WTC11 (cell line): Measurements from ENCODE around the gene ANKEF1. TPM values are rescaled to one million over a fixed set of nuclear protein-coding genes. Genes with fewer than 3 reads are reported as not detected.
"Not testable (repeated sequence)": the region's sequence is repeated elsewhere in the genome, so short reads cannot be mapped to it uniquely, and the experiment has no call there.

Experiments
- ATAC-seq: fragments of 200-7000 bp; cut with Tn5 transposase; 2 replicates; pipeline ENCODE4 v1.10.0; 2021; ENCODE audit warnings: mild to moderate bottlenecking, moderate library complexity
- CTCF ChIA-PET: fragments of 300-600 bp; sonication (Branson Sonifier 250); formaldehyde crosslinking; loops from one replicate; lab custom pipeline; 2021; ENCODE audit warnings: antibody characterized with exemption; lab: Charles Lee
- POLR2A ChIA-PET: fragments of 350-600 bp; sonication (Branson Sonifier 250); formaldehyde crosslinking; loops from one replicate; lab custom pipeline; 2021; ENCODE audit warnings: antibody characterized with exemption; lab: Charles Lee
- DNase-seq: peaks from one replicate; pipeline ENCODE4 v3.0.0; 2021; ENCODE audit warnings: low spot score
- H3K27ac Mint-ChIP-seq: 2 replicates; pipeline ENCODE4 v1.8.0; 2021; ENCODE audit warnings: mixed read lengths
- H3K27me3 Mint-ChIP-seq: 2 replicates; pipeline ENCODE4 v1.8.0; 2021; ENCODE audit warnings: low read depth, mild to moderate bottlenecking, moderate library complexity, mixed read lengths
- H3K36me3 Mint-ChIP-seq: 2 replicates; pipeline ENCODE4 v1.8.0; 2021; ENCODE audit warnings: mixed read lengths
- H3K4me1 Mint-ChIP-seq: 2 replicates; pipeline ENCODE4 v1.8.0; 2022; ENCODE audit warnings: mixed read lengths
- H3K4me3 Mint-ChIP-seq: 2 replicates; pipeline ENCODE4 v1.8.0; 2021; ENCODE audit warnings: mild to moderate bottlenecking, moderate library complexity, mixed read lengths
- H3K9me3 Mint-ChIP-seq: 2 replicates; pipeline ENCODE4 v1.8.0; 2021; ENCODE audit warnings: mixed read lengths
- FOXJ3 ChIP-seq: sonication (generic); formaldehyde crosslinking; IDR thresholded peaks from 2 replicates; pipeline ENCODE4 v1.9.0; 2021; ENCODE audit warnings: missing genetic modification reagents, mild to moderate bottlenecking, borderline replicate concordance
- MXD4 ChIP-seq: fragments of 250-450 bp; sonication (Bioruptor Pico); IDR thresholded peaks from 2 replicates; pipeline ENCODE4 v1.8.0; 2021; ENCODE audit warnings: mild to moderate bottlenecking, moderate library complexity, borderline replicate concordance
- NR2C2 ChIP-seq: sonication (generic); formaldehyde crosslinking; IDR thresholded peaks from 2 replicates; pipeline ENCODE4 v1.8.0; 2022; ENCODE audit warnings: mild to moderate bottlenecking, missing genetic modification reagents
- RORB ChIP-seq: fragments of 250-450 bp; sonication (Bioruptor Pico); IDR thresholded peaks from 2 replicates; pipeline ENCODE4 v1.9.0; 2021; ENCODE audit warnings: mild to moderate bottlenecking
- TCF7 ChIP-seq: sonication (generic); formaldehyde crosslinking; IDR thresholded peaks from 2 replicates; pipeline ENCODE4 v1.8.0; 2022; ENCODE audit warnings: mild to moderate bottlenecking, low read depth, missing genetic modification reagents, moderate library complexity
- TEAD4 ChIP-seq: sonication (generic); formaldehyde crosslinking; IDR thresholded peaks from 2 replicates; pipeline ENCODE4 v1.8.0; 2022; ENCODE audit warnings: mild to moderate bottlenecking, missing genetic modification reagents
- total RNA-seq: library from RNA; stranded (reverse); gene quantifications from 3 replicates; pipeline ENCODE4 v1.2.3, GENCODE V29; 2021
- TF ChIP-seq, protein P1 (sequence below): fragments of 250-450 bp; sonication (Bioruptor Pico); IDR thresholded peaks from 2 replicates; pipeline ENCODE4 v1.9.0; 2021; ENCODE audit warnings: mild to moderate bottlenecking
- TF ChIP-seq, protein P2 (sequence below): sonication (generic); formaldehyde crosslinking; IDR thresholded peaks from 2 replicates; pipeline ENCODE4 v1.8.0; 2022; ENCODE audit warnings: mild to moderate bottlenecking, missing genetic modification reagents
- TF ChIP-seq, protein P3 (sequence below): sonication (generic); formaldehyde crosslinking; conservative IDR thresholded peaks from 2 replicates; pipeline ENCODE4 v1.8.1; 2023; ENCODE audit warnings: mild to moderate bottlenecking, low read depth, missing genetic modification reagents, moderate library complexity
- TF ChIP-seq, protein P4 (sequence below): sonication (generic); formaldehyde crosslinking; IDR thresholded peaks from 2 replicates; pipeline ENCODE4 v1.8.1; 2023; ENCODE audit warnings: mild to moderate bottlenecking, moderate library complexity, missing genetic modification reagents
- TF ChIP-seq, protein P5 (sequence below): sonication (generic); formaldehyde crosslinking; IDR thresholded peaks from 2 replicates; pipeline ENCODE4 v1.8.0; 2022; ENCODE audit warnings: mild to moderate bottlenecking, missing genetic modification reagents
- TF ChIP-seq, protein P6 (sequence below): sonication (generic); formaldehyde crosslinking; IDR thresholded peaks from 2 replicates; pipeline ENCODE4 v1.8.1; 2023; ENCODE audit warnings: mild to moderate bottlenecking, missing genetic modification reagents, borderline replicate concordance
- TF ChIP-seq, protein P7 (sequence below): sonication (generic); formaldehyde crosslinking; IDR thresholded peaks from 2 replicates; pipeline ENCODE4 v1.8.0; 2023; ENCODE audit warnings: missing genetic modification reagents, mild to moderate bottlenecking, borderline replicate concordance

ANKEF1 gene
- total RNA-seq, 1 experiment from 2014 or later, result 7.1 TPM

DNA sequence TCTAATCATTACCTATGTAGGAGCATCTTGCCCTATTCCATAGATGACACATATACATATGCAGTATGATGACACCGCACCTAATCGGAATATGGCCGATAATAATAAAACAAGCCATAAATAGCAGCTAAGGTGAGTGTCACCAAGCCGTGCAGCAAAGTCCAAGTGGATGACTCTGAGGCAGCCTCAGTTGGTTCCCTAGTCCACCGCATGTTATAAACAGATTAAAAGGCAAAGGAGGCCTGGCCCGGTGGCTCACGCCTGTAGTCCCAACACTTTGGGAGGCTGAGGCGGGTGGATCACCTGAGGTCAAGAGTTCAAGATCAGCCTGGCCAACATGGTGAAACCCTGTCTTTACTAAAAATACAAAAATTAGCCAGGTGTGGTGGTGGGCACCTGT is 1.5 kb downstream of the ANKEF1 start:
- H3K27me3 Mint-ChIP-seq, result peaks cover 20% of the 10 kb centered on the region
- ATAC-seq, POLR2A ChIA-PET, H3K4me3 Mint-ChIP-seq, H3K27ac Mint-ChIP-seq, H3K4me1 Mint-ChIP-seq, H3K9me3 Mint-ChIP-seq, H3K36me3 Mint-ChIP-seq, DNase-seq: not testable (repeated sequence)
- CTCF ChIA-PET, result interaction anchor here (1.9 kb wide), 1 partner anchor 11 kb away, joined by 6 read pairs; no protein-coding TSS in a partner anchor

DNA sequence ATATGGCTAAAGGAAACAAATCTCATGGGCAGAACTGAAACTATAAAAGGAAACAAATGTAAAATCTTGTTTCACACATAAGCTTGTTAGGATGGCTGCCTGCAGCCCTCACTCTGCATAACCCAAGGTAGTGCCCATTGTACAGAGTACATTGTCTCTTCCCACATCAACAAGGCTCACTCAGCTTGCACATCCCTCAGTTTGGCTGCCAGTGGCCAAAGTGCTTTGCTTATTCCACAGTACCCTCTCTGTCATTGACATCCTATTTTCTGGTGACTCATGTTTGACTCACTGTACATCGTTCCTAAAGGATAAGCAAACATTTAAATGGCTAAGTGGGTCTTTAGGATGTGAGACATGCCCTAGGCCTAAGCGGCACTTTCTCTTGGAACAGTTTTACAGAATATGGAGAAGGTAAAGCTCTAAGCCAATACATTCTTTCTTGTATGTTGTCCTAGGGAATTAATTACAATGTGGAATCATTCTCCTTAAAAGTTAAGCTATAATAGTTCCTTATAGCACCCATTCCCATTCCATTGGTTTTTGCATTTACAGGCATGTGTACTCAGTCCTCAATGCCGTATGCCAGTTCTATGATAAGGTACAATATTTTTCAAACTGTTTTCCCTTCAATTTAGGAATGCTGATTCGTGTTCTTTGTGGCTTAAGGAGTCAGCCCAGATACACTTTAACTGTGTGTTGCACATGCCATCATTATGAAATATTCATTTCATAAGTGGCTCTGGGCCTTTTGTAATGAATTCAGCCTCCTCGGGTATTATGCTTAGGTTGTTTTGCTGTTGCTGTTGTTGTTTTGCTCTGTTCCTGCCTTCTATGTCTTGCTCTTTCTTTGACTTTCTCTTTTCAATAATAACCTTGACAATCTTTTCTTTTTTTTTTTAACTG is 5.5 kb downstream of the ANKEF1 start:
- peaks cover 5% of the 10 kb centered on the region for H3K4me1 Mint-ChIP-seq
- no peak overlapping the region for H3K4me3 Mint-ChIP-seq
- DNase-seq, result no peak
- H3K27ac Mint-ChIP-seq, result no peak overlapping the region
- ATAC-seq, result no peak
- peaks cover 2% of the 10 kb centered on the region; the same call in 1 of the 2 replicates for H3K36me3 Mint-ChIP-seq
- POLR2A ChIA-PET, result no interaction called here
- H3K9me3 Mint-ChIP-seq, result no peaks in the 10 kb centered on the region
- no peaks in the 10 kb centered on the region for H3K27me3 Mint-ChIP-seq
- CTCF ChIA-PET, result no interaction called here
- no peak for TF ChIP-seq TEAD4 (CRISPR knock-in tag)
- TF ChIP-seq, protein P1, sequence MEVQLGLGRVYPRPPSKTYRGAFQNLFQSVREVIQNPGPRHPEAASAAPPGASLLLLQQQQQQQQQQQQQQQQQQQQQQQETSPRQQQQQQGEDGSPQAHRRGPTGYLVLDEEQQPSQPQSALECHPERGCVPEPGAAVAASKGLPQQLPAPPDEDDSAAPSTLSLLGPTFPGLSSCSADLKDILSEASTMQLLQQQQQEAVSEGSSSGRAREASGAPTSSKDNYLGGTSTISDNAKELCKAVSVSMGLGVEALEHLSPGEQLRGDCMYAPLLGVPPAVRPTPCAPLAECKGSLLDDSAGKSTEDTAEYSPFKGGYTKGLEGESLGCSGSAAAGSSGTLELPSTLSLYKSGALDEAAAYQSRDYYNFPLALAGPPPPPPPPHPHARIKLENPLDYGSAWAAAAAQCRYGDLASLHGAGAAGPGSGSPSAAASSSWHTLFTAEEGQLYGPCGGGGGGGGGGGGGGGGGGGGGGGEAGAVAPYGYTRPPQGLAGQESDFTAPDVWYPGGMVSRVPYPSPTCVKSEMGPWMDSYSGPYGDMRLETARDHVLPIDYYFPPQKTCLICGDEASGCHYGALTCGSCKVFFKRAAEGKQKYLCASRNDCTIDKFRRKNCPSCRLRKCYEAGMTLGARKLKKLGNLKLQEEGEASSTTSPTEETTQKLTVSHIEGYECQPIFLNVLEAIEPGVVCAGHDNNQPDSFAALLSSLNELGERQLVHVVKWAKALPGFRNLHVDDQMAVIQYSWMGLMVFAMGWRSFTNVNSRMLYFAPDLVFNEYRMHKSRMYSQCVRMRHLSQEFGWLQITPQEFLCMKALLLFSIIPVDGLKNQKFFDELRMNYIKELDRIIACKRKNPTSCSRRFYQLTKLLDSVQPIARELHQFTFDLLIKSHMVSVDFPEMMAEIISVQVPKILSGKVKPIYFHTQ (CRISPR knock-in tag), result no peak
- TF ChIP-seq FOXJ3, result no peak
- no peak for TF ChIP-seq NR2C2 (CRISPR knock-in tag)
- TF ChIP-seq RORB, result no peak
- TF ChIP-seq, protein P2, sequence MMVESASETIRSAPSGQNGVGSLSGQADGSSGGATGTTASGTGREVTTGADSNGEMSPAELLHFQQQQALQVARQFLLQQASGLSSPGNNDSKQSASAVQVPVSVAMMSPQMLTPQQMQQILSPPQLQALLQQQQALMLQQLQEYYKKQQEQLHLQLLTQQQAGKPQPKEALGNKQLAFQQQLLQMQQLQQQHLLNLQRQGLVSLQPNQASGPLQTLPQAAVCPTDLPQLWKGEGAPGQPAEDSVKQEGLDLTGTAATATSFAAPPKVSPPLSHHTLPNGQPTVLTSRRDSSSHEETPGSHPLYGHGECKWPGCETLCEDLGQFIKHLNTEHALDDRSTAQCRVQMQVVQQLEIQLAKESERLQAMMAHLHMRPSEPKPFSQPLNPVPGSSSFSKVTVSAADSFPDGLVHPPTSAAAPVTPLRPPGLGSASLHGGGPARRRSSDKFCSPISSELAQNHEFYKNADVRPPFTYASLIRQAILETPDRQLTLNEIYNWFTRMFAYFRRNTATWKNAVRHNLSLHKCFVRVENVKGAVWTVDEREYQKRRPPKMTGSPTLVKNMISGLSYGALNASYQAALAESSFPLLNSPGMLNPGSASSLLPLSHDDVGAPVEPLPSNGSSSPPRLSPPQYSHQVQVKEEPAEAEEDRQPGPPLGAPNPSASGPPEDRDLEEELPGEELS (CRISPR knock-in tag), result no peak
- TF ChIP-seq, protein P3, sequence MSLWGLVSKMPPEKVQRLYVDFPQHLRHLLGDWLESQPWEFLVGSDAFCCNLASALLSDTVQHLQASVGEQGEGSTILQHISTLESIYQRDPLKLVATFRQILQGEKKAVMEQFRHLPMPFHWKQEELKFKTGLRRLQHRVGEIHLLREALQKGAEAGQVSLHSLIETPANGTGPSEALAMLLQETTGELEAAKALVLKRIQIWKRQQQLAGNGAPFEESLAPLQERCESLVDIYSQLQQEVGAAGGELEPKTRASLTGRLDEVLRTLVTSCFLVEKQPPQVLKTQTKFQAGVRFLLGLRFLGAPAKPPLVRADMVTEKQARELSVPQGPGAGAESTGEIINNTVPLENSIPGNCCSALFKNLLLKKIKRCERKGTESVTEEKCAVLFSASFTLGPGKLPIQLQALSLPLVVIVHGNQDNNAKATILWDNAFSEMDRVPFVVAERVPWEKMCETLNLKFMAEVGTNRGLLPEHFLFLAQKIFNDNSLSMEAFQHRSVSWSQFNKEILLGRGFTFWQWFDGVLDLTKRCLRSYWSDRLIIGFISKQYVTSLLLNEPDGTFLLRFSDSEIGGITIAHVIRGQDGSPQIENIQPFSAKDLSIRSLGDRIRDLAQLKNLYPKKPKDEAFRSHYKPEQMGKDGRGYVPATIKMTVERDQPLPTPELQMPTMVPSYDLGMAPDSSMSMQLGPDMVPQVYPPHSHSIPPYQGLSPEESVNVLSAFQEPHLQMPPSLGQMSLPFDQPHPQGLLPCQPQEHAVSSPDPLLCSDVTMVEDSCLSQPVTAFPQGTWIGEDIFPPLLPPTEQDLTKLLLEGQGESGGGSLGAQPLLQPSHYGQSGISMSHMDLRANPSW (CRISPR knock-in tag), result no peak
- no peak for TF ChIP-seq TCF7 (CRISPR knock-in tag)
- TF ChIP-seq, protein P4, sequence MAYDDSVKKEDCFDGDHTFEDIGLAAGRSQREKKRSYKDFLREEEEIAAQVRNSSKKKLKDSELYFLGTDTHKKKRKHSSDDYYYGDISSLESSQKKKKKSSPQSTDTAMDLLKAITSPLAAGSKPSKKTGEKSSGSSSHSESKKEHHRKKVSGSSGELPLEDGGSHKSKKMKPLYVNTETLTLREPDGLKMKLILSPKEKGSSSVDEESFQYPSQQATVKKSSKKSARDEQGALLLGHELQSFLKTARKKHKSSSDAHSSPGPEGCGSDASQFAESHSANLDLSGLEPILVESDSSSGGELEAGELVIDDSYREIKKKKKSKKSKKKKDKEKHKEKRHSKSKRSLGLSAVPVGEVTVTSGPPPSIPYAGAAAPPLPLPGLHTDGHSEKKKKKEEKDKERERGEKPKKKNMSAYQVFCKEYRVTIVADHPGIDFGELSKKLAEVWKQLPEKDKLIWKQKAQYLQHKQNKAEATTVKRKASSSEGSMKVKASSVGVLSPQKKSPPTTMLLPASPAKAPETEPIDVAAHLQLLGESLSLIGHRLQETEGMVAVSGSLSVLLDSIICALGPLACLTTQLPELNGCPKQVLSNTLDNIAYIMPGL (CRISPR knock-in tag), result no peak
- TF ChIP-seq, protein P5, sequence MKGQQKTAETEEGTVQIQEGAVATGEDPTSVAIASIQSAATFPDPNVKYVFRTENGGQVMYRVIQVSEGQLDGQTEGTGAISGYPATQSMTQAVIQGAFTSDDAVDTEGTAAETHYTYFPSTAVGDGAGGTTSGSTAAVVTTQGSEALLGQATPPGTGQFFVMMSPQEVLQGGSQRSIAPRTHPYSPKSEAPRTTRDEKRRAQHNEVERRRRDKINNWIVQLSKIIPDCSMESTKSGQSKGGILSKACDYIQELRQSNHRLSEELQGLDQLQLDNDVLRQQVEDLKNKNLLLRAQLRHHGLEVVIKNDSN (CRISPR knock-in tag), result no peak
- TF ChIP-seq, protein P6, sequence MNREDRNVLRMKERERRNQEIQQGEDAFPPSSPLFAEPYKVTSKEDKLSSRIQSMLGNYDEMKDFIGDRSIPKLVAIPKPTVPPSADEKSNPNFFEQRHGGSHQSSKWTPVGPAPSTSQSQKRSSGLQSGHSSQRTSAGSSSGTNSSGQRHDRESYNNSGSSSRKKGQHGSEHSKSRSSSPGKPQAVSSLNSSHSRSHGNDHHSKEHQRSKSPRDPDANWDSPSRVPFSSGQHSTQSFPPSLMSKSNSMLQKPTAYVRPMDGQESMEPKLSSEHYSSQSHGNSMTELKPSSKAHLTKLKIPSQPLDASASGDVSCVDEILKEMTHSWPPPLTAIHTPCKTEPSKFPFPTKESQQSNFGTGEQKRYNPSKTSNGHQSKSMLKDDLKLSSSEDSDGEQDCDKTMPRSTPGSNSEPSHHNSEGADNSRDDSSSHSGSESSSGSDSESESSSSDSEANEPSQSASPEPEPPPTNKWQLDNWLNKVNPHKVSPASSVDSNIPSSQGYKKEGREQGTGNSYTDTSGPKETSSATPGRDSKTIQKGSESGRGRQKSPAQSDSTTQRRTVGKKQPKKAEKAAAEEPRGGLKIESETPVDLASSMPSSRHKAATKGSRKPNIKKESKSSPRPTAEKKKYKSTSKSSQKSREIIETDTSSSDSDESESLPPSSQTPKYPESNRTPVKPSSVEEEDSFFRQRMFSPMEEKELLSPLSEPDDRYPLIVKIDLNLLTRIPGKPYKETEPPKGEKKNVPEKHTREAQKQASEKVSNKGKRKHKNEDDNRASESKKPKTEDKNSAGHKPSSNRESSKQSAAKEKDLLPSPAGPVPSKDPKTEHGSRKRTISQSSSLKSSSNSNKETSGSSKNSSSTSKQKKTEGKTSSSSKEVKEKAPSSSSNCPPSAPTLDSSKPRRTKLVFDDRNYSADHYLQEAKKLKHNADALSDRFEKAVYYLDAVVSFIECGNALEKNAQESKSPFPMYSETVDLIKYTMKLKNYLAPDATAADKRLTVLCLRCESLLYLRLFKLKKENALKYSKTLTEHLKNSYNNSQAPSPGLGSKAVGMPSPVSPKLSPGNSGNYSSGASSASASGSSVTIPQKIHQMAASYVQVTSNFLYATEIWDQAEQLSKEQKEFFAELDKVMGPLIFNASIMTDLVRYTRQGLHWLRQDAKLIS (CRISPR knock-in tag), result no peak
- TF ChIP-seq MXD4 (CRISPR knock-in tag), result no peak
- TF ChIP-seq, protein P7, sequence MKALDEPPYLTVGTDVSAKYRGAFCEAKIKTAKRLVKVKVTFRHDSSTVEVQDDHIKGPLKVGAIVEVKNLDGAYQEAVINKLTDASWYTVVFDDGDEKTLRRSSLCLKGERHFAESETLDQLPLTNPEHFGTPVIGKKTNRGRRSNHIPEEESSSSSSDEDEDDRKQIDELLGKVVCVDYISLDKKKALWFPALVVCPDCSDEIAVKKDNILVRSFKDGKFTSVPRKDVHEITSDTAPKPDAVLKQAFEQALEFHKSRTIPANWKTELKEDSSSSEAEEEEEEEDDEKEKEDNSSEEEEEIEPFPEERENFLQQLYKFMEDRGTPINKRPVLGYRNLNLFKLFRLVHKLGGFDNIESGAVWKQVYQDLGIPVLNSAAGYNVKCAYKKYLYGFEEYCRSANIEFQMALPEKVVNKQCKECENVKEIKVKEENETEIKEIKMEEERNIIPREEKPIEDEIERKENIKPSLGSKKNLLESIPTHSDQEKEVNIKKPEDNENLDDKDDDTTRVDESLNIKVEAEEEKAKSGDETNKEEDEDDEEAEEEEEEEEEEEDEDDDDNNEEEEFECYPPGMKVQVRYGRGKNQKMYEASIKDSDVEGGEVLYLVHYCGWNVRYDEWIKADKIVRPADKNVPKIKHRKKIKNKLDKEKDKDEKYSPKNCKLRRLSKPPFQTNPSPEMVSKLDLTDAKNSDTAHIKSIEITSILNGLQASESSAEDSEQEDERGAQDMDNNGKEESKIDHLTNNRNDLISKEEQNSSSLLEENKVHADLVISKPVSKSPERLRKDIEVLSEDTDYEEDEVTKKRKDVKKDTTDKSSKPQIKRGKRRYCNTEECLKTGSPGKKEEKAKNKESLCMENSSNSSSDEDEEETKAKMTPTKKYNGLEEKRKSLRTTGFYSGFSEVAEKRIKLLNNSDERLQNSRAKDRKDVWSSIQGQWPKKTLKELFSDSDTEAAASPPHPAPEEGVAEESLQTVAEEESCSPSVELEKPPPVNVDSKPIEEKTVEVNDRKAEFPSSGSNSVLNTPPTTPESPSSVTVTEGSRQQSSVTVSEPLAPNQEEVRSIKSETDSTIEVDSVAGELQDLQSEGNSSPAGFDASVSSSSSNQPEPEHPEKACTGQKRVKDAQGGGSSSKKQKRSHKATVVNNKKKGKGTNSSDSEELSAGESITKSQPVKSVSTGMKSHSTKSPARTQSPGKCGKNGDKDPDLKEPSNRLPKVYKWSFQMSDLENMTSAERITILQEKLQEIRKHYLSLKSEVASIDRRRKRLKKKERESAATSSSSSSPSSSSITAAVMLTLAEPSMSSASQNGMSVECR (CRISPR knock-in tag), result no peak
